Endothelial cell (in vitro differentiated cells): Measurements from ENCODE around the gene FAM81A. TPM values are rescaled to one million over a fixed set of nuclear protein-coding genes. Genes with fewer than 3 reads are reported as not detected.

ENCODE experiments used
- DNase-seq: peaks from one replicate; pipeline ENCODE4 v3.0.0; 2021; ENCODE audit warnings: low spot score
- H3K27ac Mint-ChIP-seq: one replicate; pipeline ENCODE4 v1.8.0; 2021; ENCODE audit warnings: mixed read lengths, inconsistent platforms; ENCODE audit not compliant: unreplicated experiment
- H3K27me3 Mint-ChIP-seq: one replicate; pipeline ENCODE4 v1.8.0; 2021; ENCODE audit warnings: mild to moderate bottlenecking, moderate library complexity, mixed read lengths, inconsistent platforms; ENCODE audit not compliant: unreplicated experiment
- H3K36me3 Mint-ChIP-seq: one replicate; pipeline ENCODE4 v1.8.0; 2021; ENCODE audit warnings: mild to moderate bottlenecking, low read depth, mixed read lengths, inconsistent platforms; ENCODE audit not compliant: unreplicated experiment
- H3K4me1 Mint-ChIP-seq: one replicate; pipeline ENCODE4 v1.8.0; 2021; ENCODE audit warnings: mild to moderate bottlenecking, mixed read lengths, inconsistent platforms; ENCODE audit not compliant: unreplicated experiment
- H3K4me3 Mint-ChIP-seq: one replicate; pipeline ENCODE4 v1.8.0; 2021; ENCODE audit warnings: mild to moderate bottlenecking, mixed read lengths, inconsistent platforms; ENCODE audit not compliant: unreplicated experiment
- H3K9me3 Mint-ChIP-seq: one replicate; pipeline ENCODE4 v1.8.0; 2021; ENCODE audit warnings: mixed read lengths, inconsistent platforms; ENCODE audit not compliant: unreplicated experiment
- CTCF ChIP-seq: fragments of 200-600 bp; sonication (generic); IDR thresholded peaks from one replicate; pipeline ENCODE4 v1.5.0; 2021; ENCODE audit warnings: antibody characterized with exemption; ENCODE audit not compliant: unreplicated experiment
- total RNA-seq: library from RNA; stranded (reverse); fragmentation: NEBNext Ultra II Directional; extraction: Animal tissue kit (Norgen Biotek cat#: 25700); gene quantifications from one replicate; pipeline ENCODE4 v1.2.1, GENCODE V29; 2021; ENCODE audit not compliant: unreplicated experiment

FAM81A gene
- total RNA-seq, 1 donor from 2014 or later: 0.23 TPM

GRCh38 chr15:59538494-59538893, 100.5 kb downstream of the FAM81A start:
- H3K4me1 Mint-ChIP-seq: peaks cover 5% of the 10 kb centered on the region
- H3K27me3 Mint-ChIP-seq: peaks cover 4% of the 10 kb centered on the region
- H3K27ac Mint-ChIP-seq: no peak overlapping the region
- no peak overlapping the region for H3K4me3 Mint-ChIP-seq
- DNase-seq: no peak
- no peak for TF ChIP-seq CTCF
- no peaks in the 10 kb centered on the region for H3K9me3 Mint-ChIP-seq
- no peaks in the 10 kb centered on the region for H3K36me3 Mint-ChIP-seq

- Mint-ChIP-seq H3K27ac (no peak overlapping the region), H3K27me3 (peaks cover 7% of the 10 kb centered on the region), H3K36me3 (no peaks in the 10 kb centered on the region), H3K4me1 (peaks cover 8% of the 10 kb centered on the region), H3K9me3 (no peaks in the 10 kb centered on the region), H3K4me3 (no peak overlapping the region)
- no peak for TF ChIP-seq CTCF
- no peak for DNase-seq
Observed at GRCh38 chr15:59539799-59540198, 101.8 kb downstream of the FAM81A start.

- Mint-ChIP-seq H3K27ac (no peak overlapping the region), H3K9me3 (no peaks in the 10 kb centered on the region), H3K36me3 (no peaks in the 10 kb centered on the region), H3K4me1 (peaks cover 8% of the 10 kb centered on the region), H3K4me3 (no peak overlapping the region), H3K27me3 (peaks cover 7% of the 10 kb centered on the region)
- no peak for DNase-seq
- TF ChIP-seq CTCF: no peak
Observed at GRCh38 chr15:59540654-59541053, 102.7 kb downstream of the FAM81A start.

GRCh38 chr15:59541750-59542149, 103.8 kb downstream of the FAM81A start:
- H3K9me3 Mint-ChIP-seq: no peaks in the 10 kb centered on the region
- peaks cover 8% of the 10 kb centered on the region for H3K27me3 Mint-ChIP-seq
- no peak overlapping the region for H3K27ac Mint-ChIP-seq
- peaks cover 8% of the 10 kb centered on the region for H3K4me1 Mint-ChIP-seq
- no peak for TF ChIP-seq CTCF
- no peak overlapping the region for H3K4me3 Mint-ChIP-seq
- no peak for DNase-seq
- no peaks in the 10 kb centered on the region for H3K36me3 Mint-ChIP-seq

- TF ChIP-seq CTCF: no peak
- Mint-ChIP-seq H3K4me1 (peaks cover 8% of the 10 kb centered on the region), H3K9me3 (no peaks in the 10 kb centered on the region), H3K27ac (no peak overlapping the region), H3K36me3 (no peaks in the 10 kb centered on the region), H3K27me3 (peaks cover 8% of the 10 kb centered on the region), H3K4me3 (no peak overlapping the region)
- DNase-seq: no peak
Observed at GRCh38 chr15:59543721-59544547, 105.9 kb downstream of the FAM81A start.
